Measurements from ENCODE around the gene CAPNS2.
"Not testable (repeated sequence)": the region's sequence is repeated elsewhere in the genome, so short reads cannot be mapped to it uniquely, and the experiment has no call there.

Gene CAPNS2

GRCh38 chr16:55605754-55606336, 39.4 kb downstream of the CAPNS2 start:
- H3K36me3 ChIP-seq (replicated peaks; ENCODE audit: insufficient read depth, low read length): no peaks in the 10 kb centered on the region
- no peaks in the 10 kb centered on the region for H3K79me2 ChIP-seq (ENCODE audit: low read length)
- no peaks in the 10 kb centered on the region for H4K20me1 ChIP-seq (ENCODE audit: insufficient read depth, low read length)
- H3K9me3 ChIP-seq (replicated peaks; ENCODE audit: insufficient read depth, low read length): no peaks in the 10 kb centered on the region
- no peak overlapping the region for H3K27ac ChIP-seq (ENCODE audit: low read length)
- H3K4me1 ChIP-seq (ENCODE audit: low read length): no peaks in the 10 kb centered on the region
- TF ChIP-seq EZH2 (optimal IDR thresholded peaks at IDR 0.05; ENCODE audit: low read depth, low read length): no peak
- TF ChIP-seq, protein P1, sequence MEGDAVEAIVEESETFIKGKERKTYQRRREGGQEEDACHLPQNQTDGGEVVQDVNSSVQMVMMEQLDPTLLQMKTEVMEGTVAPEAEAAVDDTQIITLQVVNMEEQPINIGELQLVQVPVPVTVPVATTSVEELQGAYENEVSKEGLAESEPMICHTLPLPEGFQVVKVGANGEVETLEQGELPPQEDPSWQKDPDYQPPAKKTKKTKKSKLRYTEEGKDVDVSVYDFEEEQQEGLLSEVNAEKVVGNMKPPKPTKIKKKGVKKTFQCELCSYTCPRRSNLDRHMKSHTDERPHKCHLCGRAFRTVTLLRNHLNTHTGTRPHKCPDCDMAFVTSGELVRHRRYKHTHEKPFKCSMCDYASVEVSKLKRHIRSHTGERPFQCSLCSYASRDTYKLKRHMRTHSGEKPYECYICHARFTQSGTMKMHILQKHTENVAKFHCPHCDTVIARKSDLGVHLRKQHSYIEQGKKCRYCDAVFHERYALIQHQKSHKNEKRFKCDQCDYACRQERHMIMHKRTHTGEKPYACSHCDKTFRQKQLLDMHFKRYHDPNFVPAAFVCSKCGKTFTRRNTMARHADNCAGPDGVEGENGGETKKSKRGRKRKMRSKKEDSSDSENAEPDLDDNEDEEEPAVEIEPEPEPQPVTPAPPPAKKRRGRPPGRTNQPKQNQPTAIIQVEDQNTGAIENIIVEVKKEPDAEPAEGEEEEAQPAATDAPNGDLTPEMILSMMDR (IDR thresholded peaks at IDR 0.05; ENCODE audit: low read length): no peak
- no peak for TF ChIP-seq EZH2phosphoT487 (IDR thresholded peaks at IDR 0.05; ENCODE audit: low read length)
- no peak overlapping the region for H2AFZ ChIP-seq (ENCODE audit: low read length)
- no peaks in the 10 kb centered on the region for H3F3A ChIP-seq (ENCODE audit: insufficient read depth, low read length)
- no peak for DNase-seq
- no peaks in the 10 kb centered on the region for H3K27me3 ChIP-seq (replicated peaks; ENCODE audit: insufficient read depth, low read length)
- H3K4me2 ChIP-seq (ENCODE audit: low read depth, low read length): no peak overlapping the region
- H3K9ac ChIP-seq (ENCODE audit: low read length): no peak overlapping the region
- H3K9me2 ChIP-seq (replicated peaks; ENCODE audit: insufficient read depth, low read length): no peaks in the 10 kb centered on the region
- H3K4me3 ChIP-seq (ENCODE audit: low read length): no peak overlapping the region

DNA sequence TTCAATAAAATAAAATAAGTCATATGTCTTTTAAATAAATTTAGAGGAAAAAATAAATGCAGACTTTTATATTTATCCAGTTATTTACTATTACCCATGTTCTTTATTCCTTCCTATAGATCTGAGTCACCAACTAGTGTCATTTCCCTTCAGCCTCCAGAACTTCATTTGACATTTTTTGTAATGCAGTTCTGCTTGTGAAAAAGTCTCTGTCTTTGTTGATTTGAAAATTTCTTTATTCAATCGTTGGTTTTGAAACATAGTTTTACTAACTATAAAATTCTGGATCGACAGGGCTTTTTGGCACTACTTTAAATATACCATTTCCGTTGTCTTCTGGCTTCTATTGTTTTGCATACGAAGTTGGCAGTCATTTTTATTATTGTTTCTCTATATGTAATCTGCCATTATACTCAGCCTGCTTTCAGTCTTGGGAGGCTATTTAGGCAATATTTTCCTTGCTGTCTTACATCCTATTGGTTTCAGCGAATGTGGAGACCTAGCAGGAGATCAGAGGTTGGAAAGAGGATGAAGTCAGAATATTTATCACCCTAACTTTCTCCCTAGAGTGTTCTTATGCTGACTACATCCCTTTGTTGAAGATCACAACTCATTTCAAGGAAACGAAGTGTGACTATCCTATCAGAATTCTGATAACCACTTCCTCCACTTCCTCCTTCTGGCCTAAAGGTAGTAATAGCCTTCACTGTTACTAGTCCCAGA, 47.3 kb downstream of the CAPNS2 start:
- H3K27me3 ChIP-seq (replicated peaks; ENCODE audit: insufficient read depth, low read length): no peaks in the 10 kb centered on the region
- no peaks in the 10 kb centered on the region for H3F3A ChIP-seq (ENCODE audit: insufficient read depth, low read length)
- no peaks in the 10 kb centered on the region for H4K20me1 ChIP-seq (ENCODE audit: insufficient read depth, low read length)
- H3K79me2 ChIP-seq (ENCODE audit: low read length): no peaks in the 10 kb centered on the region
- TF ChIP-seq, protein P1 (IDR thresholded peaks at IDR 0.05; ENCODE audit: low read length): no peak
- no peak for TF ChIP-seq EZH2 (optimal IDR thresholded peaks at IDR 0.05; ENCODE audit: low read depth, low read length)
- TF ChIP-seq EZH2phosphoT487 (IDR thresholded peaks at IDR 0.05; ENCODE audit: low read length): no peak
- H2AFZ ChIP-seq (ENCODE audit: low read length): no peak overlapping the region
- no peak for DNase-seq
- no peaks in the 10 kb centered on the region for H3K9me3 ChIP-seq (replicated peaks; ENCODE audit: insufficient read depth, low read length)
- no peak overlapping the region for H3K27ac ChIP-seq (ENCODE audit: low read length)
- no peaks in the 10 kb centered on the region for H3K36me3 ChIP-seq (replicated peaks; ENCODE audit: insufficient read depth, low read length)
- no peak overlapping the region for H3K4me3 ChIP-seq (ENCODE audit: low read length)
- H3K9me2 ChIP-seq (replicated peaks; ENCODE audit: insufficient read depth, low read length): no peaks in the 10 kb centered on the region
- no peaks in the 10 kb centered on the region for H3K4me1 ChIP-seq (ENCODE audit: low read length)
- no peak overlapping the region for H3K4me2 ChIP-seq (ENCODE audit: low read depth, low read length)
- H3K9ac ChIP-seq (ENCODE audit: low read length): no peak overlapping the region

GRCh38 chr16:55615071-55615470, 48.6 kb downstream of the CAPNS2 start:
- no peak overlapping the region for H3K4me3 ChIP-seq (ENCODE audit: low read length)
- no peak overlapping the region for H3K9ac ChIP-seq (ENCODE audit: low read length)
- no peaks in the 10 kb centered on the region for H3F3A ChIP-seq (ENCODE audit: insufficient read depth, low read length)
- TF ChIP-seq EZH2 (optimal IDR thresholded peaks at IDR 0.05; ENCODE audit: low read depth, low read length): no peak
- TF ChIP-seq, protein P1 (IDR thresholded peaks at IDR 0.05; ENCODE audit: low read length): no peak
- no peak for TF ChIP-seq EZH2phosphoT487 (IDR thresholded peaks at IDR 0.05; ENCODE audit: low read length)
- H3K4me2 ChIP-seq (ENCODE audit: low read depth, low read length): no peak overlapping the region
- H3K4me1 ChIP-seq (ENCODE audit: low read length): no peaks in the 10 kb centered on the region
- no peaks in the 10 kb centered on the region for H3K36me3 ChIP-seq (replicated peaks; ENCODE audit: insufficient read depth, low read length)
- H3K9me3 ChIP-seq (replicated peaks; ENCODE audit: insufficient read depth, low read length): no peaks in the 10 kb centered on the region
- H3K27me3 ChIP-seq (replicated peaks; ENCODE audit: insufficient read depth, low read length): no peaks in the 10 kb centered on the region
- H3K27ac ChIP-seq (ENCODE audit: low read length): no peak overlapping the region
- H4K20me1 ChIP-seq (ENCODE audit: insufficient read depth, low read length): no peaks in the 10 kb centered on the region
- H2AFZ ChIP-seq (ENCODE audit: low read length): no peak overlapping the region
- H3K9me2 ChIP-seq (replicated peaks; ENCODE audit: insufficient read depth, low read length): no peaks in the 10 kb centered on the region
- no peaks in the 10 kb centered on the region for H3K79me2 ChIP-seq (ENCODE audit: low read length)
- DNase-seq: no peak

DNA sequence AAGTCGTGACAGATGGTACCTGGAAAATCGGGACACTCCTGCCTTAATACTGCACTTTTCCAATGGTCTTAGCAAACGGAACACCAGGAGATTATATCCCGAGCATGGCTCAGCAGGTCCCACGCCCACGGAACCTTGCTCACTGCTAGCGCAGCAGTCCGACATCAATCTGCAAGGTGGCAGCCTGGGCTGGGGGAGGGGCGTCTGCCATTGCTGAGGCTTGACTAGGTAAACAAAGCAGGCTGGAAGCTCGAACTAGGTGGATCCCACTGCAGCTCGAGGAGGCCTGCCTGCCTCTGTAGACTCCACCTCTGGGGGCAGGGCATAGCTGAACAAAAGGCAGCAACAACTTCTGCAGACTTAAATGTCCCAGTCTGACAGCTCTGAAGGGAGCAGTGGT, 49.2 kb downstream of the CAPNS2 start:
- H3K36me3 ChIP-seq (replicated peaks; ENCODE audit: insufficient read depth, low read length); H3K9me3 ChIP-seq (replicated peaks; ENCODE audit: insufficient read depth, low read length); H3K4me2 ChIP-seq (ENCODE audit: low read depth, low read length): not testable (repeated sequence)

More for the DNA sequence above, 49.2 kb downstream of the CAPNS2 start:
- not testable (repeated sequence) for H3K27me3 ChIP-seq (replicated peaks; ENCODE audit: insufficient read depth, low read length); H2AFZ ChIP-seq (ENCODE audit: low read length); H3K9me2 ChIP-seq (replicated peaks; ENCODE audit: insufficient read depth, low read length); H3K79me2 ChIP-seq (ENCODE audit: low read length); H3K27ac ChIP-seq (ENCODE audit: low read length); H3K4me3 ChIP-seq (ENCODE audit: low read length); DNase-seq; H3K9ac ChIP-seq (ENCODE audit: low read length); H4K20me1 ChIP-seq (ENCODE audit: insufficient read depth, low read length); H3K4me1 ChIP-seq (ENCODE audit: low read length); H3F3A ChIP-seq (ENCODE audit: insufficient read depth, low read length)
